Left ventricle myocardium inferior (tissue), 1 donor: ENCODE results near the gene CAMK2A. TPM values are rescaled to one million over a fixed set of nuclear protein-coding genes. Genes with fewer than 3 reads are reported as not detected.

Experiments used
- DNase-seq: peaks from one replicate; pipeline ENCODE4 v3.0.0-alpha.2; 2020
- H3K27ac ChIP-seq: fragments of 200-600 bp; replicated peaks from 2 replicates; pipeline ENCODE4 v1.8.0; 2021
- H3K27me3 ChIP-seq: fragments of 200-600 bp; 2 replicates; pipeline ENCODE4 v1.8.0; 2021; ENCODE audit warnings: low read depth
- H3K36me3 ChIP-seq: fragments of 200-600 bp; 2 replicates; pipeline ENCODE4 v1.8.0; 2021
- H3K4me1 ChIP-seq: fragments of 200-600 bp; 2 replicates; pipeline ENCODE4 v1.8.0; 2021
- H3K4me3 ChIP-seq: fragments of 200-600 bp; 2 replicates; pipeline ENCODE4 v1.8.0; 2021; ENCODE audit warnings: mild to moderate bottlenecking, moderate library complexity
- H3K9me3 ChIP-seq: fragments of 200-600 bp; replicated peaks from 2 replicates; pipeline ENCODE4 v1.8.0; 2021
- CTCF ChIP-seq: fragments of 200-600 bp; IDR thresholded peaks from 2 replicates; pipeline ENCODE4 v1.8.0; 2021; ENCODE audit warnings: antibody characterized with exemption, mild to moderate bottlenecking, borderline replicate concordance
- intact Hi-C: fragments of 100-400 bp; cut with micrococcal nuclease; formaldehyde crosslinking; loops from one replicate; pipeline ENCODE4 v1.11.0; 2022
- total RNA-seq: library from RNA; stranded (reverse); fragmentation: NEBNext Ultra II Directional; extraction: Animal tissue kit (Norgen Biotek cat#: 25700); gene quantifications from one replicate; pipeline ENCODE4 v1.2.1, GENCODE V29; 2021
- donor health status: DM: no; HTN: yes; CAD: no; lungs with severe emphysema.

CAMK2A gene
- total RNA-seq, 1 donor from 2014 or later: 19.4 TPM

DNA sequence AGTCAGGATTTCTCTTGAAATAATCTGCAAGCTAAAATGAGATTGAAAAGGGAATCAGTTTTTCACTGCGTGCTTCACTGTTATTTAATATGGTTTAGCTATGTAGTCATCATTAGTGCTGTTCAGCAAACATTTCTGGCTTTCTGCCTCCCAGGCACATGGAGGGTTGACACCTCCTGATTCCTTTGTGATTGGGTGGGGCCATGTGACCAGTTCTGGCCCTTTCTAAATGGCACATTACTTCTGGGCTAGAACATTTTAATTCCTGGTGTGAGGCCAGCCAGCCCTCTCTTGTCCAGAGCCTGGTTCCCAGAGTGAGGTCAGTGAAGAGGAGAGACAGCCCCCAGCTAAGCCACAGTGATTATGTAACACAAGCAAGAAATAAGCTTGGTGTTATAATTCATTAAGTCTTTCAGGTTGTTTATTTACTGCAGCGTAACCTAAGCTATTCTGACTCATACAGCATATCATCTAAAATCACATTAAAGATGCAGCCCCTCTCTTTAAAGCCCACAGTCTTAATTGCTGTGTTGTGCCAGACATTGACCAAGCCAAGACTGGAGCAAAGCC, 30.6 kb upstream of the CAMK2A start:
- no peaks in the 10 kb centered on the region for H3K27me3 ChIP-seq
- peak overlapping the region; percentile 12 for H3K27ac ChIP-seq
- peak; percentile 56 for DNase-seq
- peaks cover 4% of the 10 kb centered on the region for H3K9me3 ChIP-seq
- no peaks in the 10 kb centered on the region for H3K36me3 ChIP-seq
- intact Hi-C loops: no loop called here
- H3K4me3 ChIP-seq: no peak overlapping the region
- no peak for TF ChIP-seq CTCF
- peaks cover 10% of the 10 kb centered on the region for H3K4me1 ChIP-seq

GRCh38 chr5:150319484-150319790, 29.9 kb upstream of the CAMK2A start:
- Histone ChIP-seq H3K27me3 (no peaks in the 10 kb centered on the region), H3K4me3 (no peak overlapping the region), H3K27ac (no peak overlapping the region), H3K36me3 (no peaks in the 10 kb centered on the region), H3K9me3 (peaks cover 4% of the 10 kb centered on the region), H3K4me1 (peaks cover 10% of the 10 kb centered on the region)
- DNase-seq: no peak
- TF ChIP-seq CTCF: no peak
- intact Hi-C loops: no loop called here

DNA sequence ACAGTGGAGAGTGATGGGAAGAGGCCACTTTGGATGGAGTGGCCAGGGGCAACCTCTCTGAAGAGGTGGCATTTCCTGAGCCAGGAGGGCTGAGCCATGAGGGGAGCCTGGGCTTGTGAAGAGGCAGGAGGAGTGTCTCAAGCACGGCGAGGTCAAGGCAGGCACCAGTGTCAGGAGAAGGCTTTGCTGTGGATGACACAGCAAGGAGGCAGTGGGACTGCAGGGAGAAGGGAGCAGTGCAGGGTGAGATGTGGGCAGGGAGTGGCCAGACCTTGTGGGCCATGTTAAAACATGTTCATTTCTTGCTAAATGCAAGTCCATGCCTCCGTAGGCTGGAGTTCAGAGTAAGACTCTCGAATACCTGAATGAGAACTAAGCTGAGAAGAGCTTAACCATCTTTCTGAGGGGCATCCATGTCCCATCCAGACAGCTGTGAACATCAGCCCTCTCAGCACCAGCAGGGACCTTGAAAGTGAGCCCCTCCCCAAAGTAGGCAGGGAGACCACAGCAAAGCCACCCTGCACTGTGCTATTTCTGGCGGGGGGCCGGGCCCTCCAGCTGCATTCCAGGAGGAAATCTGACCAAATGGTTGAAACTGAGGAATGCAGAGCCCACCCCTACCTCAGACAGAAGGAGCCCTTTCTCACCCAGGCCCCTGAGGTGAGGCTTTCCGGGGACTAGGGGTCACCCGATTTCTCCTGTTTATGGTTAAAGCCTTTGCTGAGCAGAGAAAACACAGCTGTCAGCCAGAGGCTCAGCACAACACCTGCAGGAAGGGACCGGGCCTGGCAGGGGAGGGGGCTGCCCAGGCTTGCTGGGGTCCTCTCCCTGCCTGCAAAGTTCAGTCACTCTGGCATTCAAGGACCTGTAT, 29.3 kb upstream of the CAMK2A start:
- intact Hi-C loops: no loop called here

DNA sequence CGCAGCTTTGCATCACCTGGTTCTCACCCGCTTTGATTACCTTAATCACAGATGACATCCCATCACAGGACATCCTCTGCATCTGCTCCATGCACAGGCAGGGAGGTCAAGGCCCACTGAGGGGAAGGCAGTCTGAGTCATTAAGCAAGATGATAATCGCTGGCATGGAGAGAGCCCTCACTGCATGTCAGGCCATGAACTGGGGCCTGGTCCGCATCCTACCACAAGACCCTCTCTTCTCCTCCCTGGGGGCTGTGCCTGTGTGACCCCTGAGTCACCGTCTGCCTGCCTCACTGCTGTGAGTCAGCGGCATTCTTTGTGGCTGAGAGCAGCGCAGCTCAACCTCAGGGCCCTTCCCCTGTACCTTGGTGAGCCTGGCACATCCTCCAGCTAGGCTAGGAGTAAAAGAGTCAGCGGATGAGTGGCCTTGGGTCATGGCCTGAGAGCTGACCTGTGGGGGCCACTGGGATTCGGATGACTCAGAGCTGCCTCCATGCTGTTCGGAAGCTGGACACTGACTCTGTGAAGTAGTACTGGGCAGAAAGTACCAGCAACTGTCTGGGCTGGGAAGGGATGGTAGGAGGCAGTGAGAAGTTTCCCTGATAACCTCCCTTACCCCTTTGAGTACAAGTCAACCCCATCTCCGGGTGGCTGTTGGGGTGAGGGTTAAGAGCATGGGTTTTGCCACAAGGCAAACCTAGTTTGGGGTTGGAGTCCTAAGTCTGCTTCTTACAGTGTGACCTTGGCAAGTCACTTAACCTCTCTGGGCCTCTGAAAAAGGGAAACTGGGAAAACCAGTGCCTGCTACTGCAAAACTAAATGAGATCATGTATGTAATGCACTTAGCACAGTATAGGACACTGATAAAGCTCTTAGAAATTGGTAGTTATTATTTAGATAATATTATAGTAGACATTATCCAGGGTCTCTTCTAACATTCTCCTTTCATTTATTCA, 27.8 kb upstream of the CAMK2A start:
- H3K27me3 ChIP-seq: no peaks in the 10 kb centered on the region
- no peak overlapping the region for H3K4me3 ChIP-seq
- no peaks in the 10 kb centered on the region for H3K36me3 ChIP-seq
- intact Hi-C loops: no loop called here
- no peak for TF ChIP-seq CTCF
- H3K27ac ChIP-seq: no peak overlapping the region
- no peak for DNase-seq
- H3K4me1 ChIP-seq: peaks cover 10% of the 10 kb centered on the region
- peaks cover 4% of the 10 kb centered on the region for H3K9me3 ChIP-seq

More for the DNA sequence above, 29.3 kb upstream of the CAMK2A start:
- Histone ChIP-seq H3K9me3 (peaks cover 4% of the 10 kb centered on the region), H3K4me3 (no peak overlapping the region), H3K4me1 (peaks cover 10% of the 10 kb centered on the region), H3K36me3 (no peaks in the 10 kb centered on the region), H3K27me3 (no peaks in the 10 kb centered on the region), H3K27ac (no peak overlapping the region)
- no peak for DNase-seq
- no peak for TF ChIP-seq CTCF

- no peak for DNase-seq
- TF ChIP-seq CTCF: no peak
- H3K27me3 ChIP-seq: no peaks in the 10 kb centered on the region
- H3K4me3 ChIP-seq: no peak overlapping the region
- no peak overlapping the region for H3K27ac ChIP-seq
- intact Hi-C loops: no loop called here
- peaks cover 10% of the 10 kb centered on the region for H3K4me1 ChIP-seq
- peaks cover under 1% of the 10 kb centered on the region for H3K9me3 ChIP-seq
- H3K36me3 ChIP-seq: no peaks in the 10 kb centered on the region
Measured at GRCh38 chr5:150316320-150316719, 26.7 kb upstream of the CAMK2A start.
